Uterus (tissue), 2 donors: ENCODE data around the gene FRMPD2.
"Not testable (repeated sequence)": the region's sequence is repeated elsewhere in the genome, so short reads cannot be mapped to it uniquely, and the experiment has no call there.

ENCODE experiments used
- CTCF ChIP-seq, 4 experiments: fragments of 200-600 bp in 2 of 4; fragments of 450-650 bp in 2 of 4; sonication (generic) in 2 of 4; IDR thresholded peaks; one replicate each; pipeline ENCODE4 v1.5.1; 2016 to 2019; ENCODE audit warnings: antibody characterized with exemption in 4 of 4, mild to moderate bottlenecking in 2 of 4, moderate library complexity in 1 of 4
- POLR2A ChIP-seq, 2 donors: fragments of 450-650 bp; IDR thresholded peaks; one replicate each; pipeline ENCODE4 v1.6.1; 2016; ENCODE audit warnings: antibody characterized with exemption in 2 of 2, mild to moderate bottlenecking in 1 of 2, moderate library complexity in 1 of 2

GRCh38 chr10:48221031-48221430 lies 53.5 kb downstream of the FRMPD2 start:
- not testable (repeated sequence) for TF ChIP-seq CTCF, POLR2A (IDR thresholded peaks at IDR 0.05)
